ENCODE data around the gene MOXD1.

The MOXD1 gene

DNA sequence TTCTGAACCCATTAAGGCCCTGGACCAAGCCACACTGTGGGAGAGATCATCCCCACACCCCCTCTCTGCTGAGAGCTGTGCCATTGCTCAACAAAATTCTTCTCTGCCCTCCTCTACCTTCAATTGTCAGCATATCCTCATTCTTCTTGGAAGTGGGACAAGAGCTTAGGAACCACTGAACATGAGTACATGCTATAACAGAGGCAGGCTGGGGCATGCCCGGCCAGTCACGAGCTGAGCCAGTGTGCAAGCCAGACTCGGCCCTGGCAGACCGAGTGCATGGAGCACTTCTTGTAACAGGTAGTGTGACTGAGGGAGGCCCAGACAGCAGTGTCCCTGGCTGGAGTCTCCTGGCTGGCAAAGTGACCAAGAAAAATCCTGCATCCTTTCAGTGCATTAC lies 149.2 kb downstream of the MOXD1 start:
- FAIRE-seq (no peak), DNase-seq (ENCODE audit: extremely low spot score, insufficient read length, low read depth) (no peak)

DNA sequence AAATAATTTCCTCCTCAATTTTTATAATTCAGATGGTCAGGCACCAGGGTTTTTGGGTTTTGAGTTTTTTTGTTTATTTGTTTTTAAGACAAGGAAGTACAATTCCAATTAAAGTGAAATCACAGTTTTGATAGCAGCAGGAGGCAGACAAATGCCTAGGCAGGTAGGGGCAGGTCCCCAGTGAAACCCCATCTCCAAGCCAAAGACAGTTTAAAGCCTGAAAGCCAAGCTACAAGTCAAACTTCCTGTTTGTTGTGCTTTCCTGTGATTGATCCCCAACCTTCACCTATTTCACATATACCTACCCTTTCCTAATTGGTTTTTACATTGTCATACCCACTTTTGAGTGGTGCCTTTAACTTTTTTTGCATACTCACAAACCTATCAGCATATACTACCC lies 149.6 kb downstream of the MOXD1 start:
- FAIRE-seq = no peak
- DNase-seq (ENCODE audit: extremely low spot score, insufficient read length, low read depth) = no peak

DNA sequence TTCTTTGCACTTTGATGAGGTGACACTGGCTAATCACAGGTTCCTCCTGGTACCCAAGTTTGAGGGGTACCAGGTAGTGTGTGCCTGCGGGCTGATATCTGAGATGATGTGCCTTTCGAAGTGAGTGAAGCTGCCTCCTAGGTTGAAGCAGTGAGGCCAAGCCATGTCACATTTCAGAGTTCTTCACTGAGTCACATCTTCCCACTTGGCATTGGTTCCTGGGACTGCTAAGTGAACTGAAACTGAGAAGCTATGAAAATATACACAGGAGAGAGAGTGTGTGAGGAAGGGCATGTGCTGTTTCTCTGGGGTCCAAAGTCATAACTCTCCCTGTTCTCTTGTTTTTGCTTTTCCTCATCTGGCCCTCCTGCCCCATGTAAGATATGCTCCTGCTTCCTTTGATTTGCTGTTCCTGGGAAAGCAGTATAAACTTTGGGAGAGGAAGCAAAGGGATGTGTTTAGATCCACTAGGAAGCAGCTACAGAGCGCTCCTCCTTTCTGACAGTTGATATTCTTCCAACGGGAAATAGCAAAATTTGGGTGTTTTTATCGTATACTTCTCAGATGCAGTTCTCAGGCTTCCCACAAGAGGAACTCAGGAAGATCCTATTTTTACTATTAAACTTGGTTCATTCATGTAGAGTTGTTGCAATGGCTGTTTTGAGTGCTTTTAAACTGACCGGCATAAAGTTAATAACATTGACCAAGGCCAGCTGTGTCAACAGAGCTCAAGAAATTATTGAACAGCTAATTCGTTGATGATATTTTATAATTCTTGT lies 153.7 kb downstream of the MOXD1 start:
- FAIRE-seq (no peak), DNase-seq (ENCODE audit: extremely low spot score, insufficient read length, low read depth) (no peak)

DNA sequence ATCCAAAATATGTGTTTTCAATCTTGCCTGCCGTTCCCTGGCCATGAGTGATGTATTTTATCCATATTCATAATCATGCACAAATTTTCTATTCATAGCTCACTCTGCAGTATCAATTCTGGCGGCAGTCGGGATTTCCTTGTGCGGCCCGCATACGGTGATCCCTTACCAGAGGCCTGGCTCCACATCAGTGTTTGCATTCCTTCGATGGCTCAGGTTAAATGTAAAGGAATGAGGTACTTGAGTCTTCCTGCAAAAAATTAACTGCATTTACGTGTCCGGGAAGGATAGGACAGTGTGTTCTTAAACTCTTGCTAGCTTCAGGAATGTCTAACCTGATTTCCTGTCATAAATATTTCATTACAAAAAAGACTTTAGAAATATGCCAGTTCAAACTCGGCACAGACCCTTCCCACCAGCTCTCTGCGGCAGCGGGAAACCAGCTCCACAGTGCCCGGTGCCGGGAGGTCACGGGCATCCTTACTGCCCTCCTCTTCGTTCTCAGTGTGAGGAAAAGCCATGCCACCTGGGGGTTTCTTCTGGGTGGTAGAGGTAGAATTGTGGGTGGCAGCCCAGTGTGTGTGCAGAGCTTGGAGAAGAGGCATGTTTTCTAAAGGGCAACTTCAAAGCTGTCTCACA lies 154.5 kb downstream of the MOXD1 start:
- DNase-seq (ENCODE audit: extremely low spot score, insufficient read length, low read depth) (no peak), FAIRE-seq (no peak)

DNA sequence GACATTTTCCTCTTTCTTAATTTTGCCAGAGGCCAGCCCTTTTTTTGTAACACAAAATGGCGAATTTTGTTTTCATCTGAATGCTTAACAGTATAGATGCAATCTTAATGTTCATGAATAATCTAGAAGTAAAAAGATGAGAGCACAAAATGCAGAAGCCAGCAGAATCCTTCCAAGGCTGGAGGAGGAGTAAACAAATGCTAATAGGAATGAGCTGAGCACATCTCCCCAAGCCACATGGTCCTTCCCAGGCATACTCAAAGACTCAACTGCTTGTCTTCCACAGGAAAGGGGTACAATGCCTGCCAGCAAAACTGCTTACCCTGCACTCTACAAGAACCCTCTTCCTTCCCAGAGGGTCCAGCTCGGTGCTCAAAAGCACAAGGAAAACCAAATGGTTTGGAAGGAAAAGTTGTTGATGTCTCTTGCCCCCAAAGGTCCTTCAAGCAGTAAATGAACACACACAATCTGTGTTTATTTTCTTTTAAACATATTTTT lies 155.1 kb downstream of the MOXD1 start:
- FAIRE-seq = no peak
- no peak for DNase-seq (ENCODE audit: extremely low spot score, insufficient read length, low read depth)
